HG03139 (cell line): ENCODE data around the gene C16orf54.
"Not testable (repeated sequence)": the region's sequence is repeated elsewhere in the genome, so short reads cannot be mapped to it uniquely, and the experiment has no call there.

ENCODE experiments used
- ATAC-seq: cut with Tn5 transposase; IDR thresholded peaks from one replicate; pipeline ENCODE4 v1.9.1; 2021; ENCODE audit not compliant: unreplicated experiment

Gene C16orf54, protein sequence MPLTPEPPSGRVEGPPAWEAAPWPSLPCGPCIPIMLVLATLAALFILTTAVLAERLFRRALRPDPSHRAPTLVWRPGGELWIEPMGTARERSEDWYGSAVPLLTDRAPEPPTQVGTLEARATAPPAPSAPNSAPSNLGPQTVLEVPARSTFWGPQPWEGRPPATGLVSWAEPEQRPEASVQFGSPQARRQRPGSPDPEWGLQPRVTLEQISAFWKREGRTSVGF

DNA sequence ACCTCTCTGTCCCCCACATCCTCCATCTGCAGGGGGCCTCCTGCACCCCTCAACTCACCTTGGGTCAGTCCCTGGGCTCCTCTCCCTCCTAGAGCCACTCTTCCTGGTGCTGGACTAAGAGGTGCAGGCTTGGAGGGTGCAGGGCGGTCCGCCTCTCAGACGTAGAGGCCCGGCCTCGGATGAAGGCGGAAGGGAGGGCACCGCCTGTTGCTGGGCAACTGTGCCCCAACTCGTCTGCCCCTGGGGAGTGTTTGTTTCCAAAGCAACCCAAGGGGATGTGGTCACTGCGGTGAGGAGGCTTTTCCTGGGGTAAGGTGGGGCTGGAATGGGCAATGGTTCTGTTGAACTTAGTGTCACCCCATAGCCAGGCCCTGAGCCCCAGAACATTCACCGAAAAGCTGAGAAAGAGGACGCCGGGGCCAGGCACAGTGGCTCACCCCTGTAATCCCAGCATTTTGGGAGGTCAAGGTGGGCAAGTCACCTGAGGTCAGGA, at the start of gene C16orf54:
Gene C16orf54, minus strand, starts transcription at position 138 of the 493 bp plus-strand sequence. CDS start 1,039 bp downstream, outside the sequence.
- ATAC-seq: peak; percentile 64

DNA sequence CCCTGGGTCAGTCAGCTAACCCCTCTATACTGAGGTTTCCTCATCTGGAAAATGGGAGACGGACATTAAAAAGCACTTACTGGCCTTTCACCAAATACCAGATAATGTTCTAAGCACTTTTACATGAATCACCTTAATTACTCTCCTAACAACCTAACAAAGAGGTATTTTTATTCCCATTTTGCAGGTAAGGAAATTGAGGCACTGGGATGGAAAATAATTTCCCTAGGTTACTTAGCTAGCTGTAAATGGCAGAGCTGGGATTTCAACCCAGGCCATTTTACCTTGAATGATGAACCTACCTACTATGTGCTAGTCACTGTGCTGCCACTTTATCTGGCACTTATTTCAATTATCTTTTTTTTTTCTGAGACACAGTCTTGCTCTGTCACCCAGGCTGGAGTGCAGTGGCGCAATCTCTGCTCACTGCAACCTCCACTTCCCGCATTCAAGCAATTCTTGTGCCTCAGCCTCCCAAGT, 48.5 kb upstream of the C16orf54 start:
- no peak for ATAC-seq

DNA sequence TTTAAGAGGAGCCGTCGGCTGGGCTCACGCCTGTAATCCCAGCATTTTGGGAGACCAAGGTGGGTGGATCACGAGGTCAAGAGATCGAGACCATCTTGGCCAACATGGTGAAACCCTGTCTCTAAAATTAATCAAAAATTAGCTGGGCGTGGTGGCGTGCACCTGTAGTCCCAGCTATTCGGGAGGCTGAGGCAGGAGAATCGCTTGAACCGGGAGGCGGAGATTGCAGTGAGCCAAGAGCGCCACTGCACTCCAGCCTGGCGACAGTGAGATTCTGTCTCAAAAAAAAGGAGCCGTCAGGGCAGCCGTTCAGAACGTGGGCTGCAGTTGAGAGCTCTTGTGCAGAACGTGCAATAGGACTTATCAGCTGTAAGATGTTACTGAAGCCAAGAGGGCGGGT, 47.4 kb upstream of the C16orf54 start:
- ATAC-seq: not testable (repeated sequence)

DNA sequence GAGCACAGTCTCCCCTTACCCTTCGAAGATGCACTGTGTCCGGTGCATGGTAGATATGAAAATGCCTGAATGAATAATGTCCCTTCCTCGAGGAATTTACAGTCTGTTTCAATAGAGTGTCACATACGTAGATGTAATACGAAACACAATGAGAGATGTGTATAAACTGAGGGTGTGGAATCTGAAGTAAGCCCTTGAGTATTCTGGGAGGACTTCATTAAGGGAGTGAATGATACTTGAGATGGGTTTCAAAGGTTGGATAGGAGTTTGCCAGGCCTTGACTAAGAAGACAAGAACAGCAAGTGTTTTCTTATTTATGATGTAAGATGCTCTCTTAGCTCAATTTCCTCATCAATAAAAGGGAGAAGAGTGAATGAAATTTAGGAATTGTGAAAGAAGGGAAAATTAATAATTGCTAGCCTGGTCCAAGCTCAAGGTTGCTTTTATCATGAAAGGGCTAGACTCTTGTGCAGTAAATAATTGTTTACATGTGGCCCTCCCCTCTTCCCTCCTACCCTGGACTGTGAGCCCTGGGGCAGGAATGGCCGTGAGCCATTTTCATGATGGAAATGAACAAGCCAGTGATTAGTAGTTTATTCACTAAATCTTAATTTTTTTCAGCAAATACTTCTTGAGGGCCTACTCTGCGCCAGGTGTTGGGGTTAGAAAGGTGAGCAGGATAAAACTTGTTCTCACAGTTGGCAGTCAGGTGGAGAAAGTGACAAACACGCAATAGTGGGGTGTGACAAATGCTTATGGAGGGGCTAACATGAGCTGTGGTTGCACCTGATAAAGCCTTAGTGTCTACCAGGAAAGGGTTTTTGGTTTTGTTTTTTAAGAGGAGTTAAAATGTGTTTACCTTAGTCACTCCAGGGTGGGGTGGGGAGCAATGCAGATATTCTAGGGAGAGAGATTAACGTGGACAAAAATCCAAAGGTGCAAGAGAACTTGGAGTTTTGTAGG, 46.3 kb upstream of the C16orf54 start:
- no peak for ATAC-seq

DNA sequence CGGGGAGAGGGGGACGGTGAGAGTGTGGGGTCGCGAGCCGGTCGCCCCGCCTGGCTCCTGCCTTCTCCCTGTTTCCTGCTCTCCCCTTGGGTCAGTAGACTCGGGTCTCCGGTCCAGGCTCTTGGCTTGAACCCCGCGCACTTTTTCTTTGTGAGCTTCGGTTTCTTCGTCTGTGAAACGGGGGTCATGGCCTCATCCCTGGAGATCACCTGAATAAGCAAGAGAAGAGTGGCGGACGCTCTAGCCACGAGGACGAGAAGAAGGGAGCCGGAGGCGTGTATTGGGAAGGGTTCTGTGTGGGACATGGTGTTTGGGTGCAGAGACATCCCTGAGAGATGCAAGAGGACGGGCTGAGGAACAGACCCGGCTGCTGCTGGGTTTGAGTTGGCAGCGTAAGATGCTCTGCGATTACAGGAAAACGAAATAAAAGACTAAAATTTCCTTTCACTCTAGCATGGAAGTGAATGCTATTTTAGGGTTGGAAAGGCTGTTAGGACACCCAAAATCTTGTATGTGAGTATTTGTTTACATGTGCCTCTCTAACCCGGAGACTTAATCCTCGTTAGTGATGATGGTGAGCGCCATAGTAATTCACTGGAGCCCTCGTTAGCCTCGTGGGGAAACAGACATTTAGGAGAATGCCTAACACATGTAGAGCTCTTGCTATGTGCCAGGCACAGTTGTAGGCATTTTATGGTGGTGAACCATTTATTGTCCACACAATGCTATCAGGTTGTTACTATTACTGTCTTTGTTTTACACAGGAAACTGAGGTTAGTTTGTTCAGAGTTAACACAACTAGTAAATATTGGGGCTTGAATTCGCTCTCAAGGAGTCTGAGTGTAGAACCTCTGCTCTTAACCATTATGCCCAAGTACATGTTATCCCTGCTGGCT, 45.4 kb upstream of the C16orf54 start:
- ATAC-seq: peak; percentile 15

DNA sequence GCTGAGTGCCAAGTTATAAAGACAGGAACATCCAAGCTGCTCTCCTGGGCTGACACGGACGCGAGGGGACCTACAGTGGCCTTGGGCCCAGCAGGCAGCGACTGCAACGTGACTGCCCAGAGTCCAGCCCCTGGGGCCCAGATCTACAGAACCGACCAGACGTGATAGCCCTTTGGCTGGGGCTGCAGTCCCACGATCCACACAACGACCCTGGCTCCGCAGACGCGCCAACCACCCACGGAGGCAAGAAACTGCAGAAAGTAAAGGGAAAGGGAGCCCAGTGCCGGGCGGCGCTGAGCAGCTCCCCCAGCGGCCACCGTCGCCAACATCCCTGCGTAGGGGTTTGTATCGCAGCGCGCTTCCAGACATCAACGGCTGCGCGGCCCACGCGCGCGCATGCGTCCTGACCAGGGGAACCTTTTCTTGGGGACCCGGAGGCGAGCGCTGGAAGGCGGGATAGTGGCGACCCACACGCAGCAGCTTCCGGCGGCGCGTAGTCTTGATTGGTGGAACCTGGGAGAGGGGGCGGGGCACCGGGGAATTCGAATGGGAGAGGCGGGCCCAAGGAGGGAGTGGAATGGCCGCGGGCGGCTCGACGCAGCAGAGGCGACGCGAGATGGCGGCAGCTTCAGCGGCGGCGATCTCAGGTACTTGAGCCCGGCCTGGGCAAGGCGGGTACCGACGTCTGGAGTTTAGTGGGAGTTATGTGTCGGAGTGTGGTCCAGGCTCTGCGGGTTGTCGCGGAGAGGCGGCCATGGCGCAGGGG, 44.6 kb upstream of the C16orf54 start, which contains the start of gene KIF22:
Gene KIF22, plus strand, starts transcription at position 569 of the 766 bp plus-strand sequence. Its CDS starts 9 bp downstream, at position 578.
- peak; percentile 90 for ATAC-seq

DNA sequence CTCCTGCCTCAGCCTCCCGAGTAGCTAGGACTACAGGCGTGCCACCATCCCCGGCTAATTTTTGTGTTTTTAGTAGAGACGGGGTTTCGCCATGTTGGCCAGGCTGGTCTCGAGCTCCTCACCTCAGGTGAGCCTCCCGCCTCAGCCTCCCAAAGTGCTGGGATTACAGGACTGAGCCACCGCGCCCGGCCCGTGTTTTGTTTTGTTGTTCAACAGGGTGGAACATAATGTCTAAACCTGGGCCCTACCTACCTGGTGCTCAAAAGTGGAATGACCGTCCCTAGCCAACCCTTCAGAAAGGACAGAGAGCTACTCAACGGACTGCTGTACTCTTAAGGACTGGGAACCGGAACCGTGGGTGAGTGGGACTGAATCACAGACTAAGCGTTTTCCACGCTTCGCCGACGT, 44.0 kb upstream of the C16orf54 start:
- ATAC-seq: no peak

DNA sequence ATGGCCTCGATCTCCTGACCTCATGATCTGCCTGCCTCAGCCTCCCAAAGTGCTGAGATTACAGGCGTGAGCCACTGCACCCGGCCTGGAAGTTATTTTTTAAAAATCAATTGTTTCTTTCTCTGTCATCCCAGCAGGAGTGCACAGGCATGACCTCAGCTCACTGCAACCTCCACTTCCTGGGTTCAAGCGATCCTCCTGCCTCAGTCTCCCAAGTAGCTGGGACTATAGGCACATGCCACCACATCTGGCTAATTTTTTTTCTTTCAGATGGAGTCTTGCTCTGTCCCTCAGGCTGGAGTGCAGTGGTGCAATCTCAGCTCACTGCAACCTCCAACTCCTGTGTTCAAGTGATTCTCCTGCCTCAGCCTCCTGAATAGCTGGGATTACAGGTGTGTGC, 41.4 kb upstream of the C16orf54 start:
- not testable (repeated sequence) for ATAC-seq

DNA sequence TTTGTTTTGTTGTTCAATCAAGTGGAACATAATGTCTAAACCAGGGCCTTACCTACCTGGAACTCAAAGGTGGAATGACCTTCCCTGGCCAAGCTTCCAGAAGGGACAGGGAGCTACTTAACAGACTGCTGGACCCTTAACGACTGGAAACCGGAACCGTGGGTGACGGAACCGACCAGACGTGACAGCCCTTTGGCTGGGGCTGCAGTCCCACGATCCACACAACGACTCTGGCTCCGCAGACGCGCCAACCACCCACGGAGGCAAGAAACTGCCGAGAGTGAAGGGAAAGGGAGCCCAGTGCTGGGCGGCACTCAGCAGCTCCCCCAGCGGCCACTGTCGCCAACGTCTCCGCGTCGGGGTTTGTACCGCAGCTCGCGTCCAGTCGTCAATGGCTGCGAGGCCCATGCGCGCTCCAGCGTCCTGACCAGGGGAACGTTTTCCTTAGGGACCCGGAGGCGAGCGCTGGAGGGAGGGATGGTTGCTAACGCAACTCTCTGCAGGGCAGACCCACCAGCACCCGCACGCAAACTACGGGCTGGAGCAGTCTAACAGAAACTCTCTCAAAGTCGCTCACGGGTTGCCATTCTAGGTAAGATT, 39.2 kb upstream of the C16orf54 start:
- no peak for ATAC-seq

DNA sequence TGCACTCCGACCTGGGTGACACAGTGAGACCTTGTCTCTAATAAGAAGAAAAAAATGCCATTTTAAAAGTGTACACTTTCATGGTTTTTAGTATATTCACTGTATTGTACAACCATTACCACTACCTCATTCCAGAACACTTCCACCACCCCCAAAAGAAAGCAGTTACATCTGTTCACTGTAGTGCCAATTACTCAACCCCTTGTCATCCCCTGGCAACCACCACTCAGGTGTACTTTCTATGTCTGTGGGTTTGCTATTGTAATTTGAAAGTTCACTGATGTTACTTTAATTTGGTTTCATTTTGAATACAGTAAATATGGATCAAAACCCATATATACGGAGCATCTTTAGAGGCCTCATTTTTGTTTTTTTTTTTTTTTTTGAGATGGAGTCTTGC, 38.4 kb upstream of the C16orf54 start:
- ATAC-seq: no peak

DNA sequence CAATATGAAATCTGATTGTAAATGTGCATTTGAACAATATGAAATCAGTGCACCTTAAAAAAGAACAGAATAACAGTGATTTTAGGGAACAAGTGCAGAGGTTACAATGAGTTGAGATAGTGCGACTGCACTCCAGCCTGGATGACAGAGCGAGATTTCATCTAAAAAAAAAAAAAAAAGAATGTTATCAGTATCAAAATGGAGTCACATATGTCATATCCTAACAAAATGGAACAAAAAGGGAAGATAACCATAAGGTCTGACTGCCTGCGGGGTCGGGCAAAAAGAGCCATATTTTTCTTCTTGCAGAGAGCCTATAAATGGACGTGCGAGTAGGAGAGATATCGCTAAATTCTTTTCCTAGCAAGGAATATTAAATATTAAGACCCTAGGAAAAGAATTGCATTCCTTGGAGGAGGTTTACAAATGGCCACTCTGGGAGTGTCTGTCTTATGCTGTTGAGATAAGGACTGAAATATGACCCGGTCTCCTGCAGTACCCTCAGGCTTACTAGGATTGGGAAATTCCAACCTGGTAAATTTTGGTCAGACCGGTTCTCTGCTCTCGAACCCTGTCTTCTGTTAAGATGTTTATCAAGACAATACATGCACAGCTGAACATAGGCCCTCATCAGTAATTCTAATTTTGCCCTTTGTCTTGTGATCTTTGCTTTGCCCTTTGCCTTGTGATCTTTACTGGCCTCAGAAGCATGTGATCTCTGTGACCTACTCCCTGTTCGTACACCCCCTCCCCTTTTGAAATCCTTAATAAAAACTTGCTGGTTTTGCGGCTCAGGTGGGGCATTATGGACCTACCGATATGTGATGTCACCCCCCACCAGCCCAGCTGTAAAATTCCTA, 37.5 kb upstream of the C16orf54 start:
- ATAC-seq: not testable (repeated sequence)

DNA sequence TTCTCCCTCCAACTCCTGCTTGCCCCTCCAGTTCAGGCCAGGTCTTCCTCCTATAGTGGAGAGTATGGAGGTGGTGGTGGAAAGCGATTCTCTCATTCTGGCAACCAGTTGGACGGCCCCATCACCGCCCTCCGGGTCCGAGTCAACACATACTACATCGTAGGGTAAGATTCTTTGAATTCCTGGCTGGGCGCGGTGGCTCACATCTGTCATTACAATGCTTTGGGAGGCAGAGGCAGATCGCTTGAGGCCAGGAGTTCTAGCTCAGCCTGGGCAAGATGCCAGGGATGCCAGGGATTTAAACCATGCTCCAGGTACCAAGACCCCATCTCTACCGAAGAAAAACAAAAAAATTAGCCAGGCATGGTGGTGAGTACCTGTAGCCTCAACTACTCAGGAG, 33.7 kb upstream of the C16orf54 start:
- no peak for ATAC-seq

DNA sequence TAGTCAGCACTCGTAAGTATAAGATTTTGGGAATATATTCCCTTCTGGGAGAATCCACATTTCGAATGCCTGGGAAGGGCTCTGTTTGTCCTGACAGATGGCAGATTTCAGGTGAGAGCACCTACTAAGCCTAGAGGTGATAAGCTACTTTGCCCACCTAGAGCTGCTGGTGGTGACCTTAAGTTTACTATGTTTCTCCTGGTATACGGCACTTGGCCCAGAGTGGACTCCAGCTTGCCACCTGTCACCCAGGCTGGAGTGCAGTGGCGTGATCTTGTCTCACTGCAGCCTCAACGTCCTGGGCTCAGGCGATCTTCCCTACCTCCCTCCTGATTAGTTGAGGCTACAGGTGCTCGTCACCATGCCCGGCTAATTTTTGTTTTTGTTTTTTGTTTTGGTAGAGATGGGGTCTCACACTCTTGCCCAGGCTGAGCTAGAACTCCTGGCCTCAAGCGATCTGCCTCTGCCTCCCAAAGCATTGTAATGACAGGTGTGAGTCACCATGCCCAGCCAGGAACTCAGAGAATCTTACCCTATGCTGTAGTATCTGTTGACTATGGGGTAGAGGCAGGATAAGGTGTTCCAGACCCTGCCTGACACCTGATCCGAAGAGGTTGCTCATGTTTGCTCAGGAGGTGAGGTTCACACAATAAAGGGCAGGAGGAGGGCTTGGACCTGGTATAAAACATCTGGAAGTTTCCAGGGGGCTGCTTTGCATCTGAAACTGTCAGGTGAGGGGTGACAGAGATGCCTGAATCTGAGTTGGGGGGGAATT, 32.0 kb upstream of the C16orf54 start, which contains the start of gene ZG16:
Gene ZG16, plus strand, starts transcription at position 681 of the 775 bp plus-strand sequence. CDS start 1,011 bp downstream, outside the sequence.
- ATAC-seq: no peak

DNA sequence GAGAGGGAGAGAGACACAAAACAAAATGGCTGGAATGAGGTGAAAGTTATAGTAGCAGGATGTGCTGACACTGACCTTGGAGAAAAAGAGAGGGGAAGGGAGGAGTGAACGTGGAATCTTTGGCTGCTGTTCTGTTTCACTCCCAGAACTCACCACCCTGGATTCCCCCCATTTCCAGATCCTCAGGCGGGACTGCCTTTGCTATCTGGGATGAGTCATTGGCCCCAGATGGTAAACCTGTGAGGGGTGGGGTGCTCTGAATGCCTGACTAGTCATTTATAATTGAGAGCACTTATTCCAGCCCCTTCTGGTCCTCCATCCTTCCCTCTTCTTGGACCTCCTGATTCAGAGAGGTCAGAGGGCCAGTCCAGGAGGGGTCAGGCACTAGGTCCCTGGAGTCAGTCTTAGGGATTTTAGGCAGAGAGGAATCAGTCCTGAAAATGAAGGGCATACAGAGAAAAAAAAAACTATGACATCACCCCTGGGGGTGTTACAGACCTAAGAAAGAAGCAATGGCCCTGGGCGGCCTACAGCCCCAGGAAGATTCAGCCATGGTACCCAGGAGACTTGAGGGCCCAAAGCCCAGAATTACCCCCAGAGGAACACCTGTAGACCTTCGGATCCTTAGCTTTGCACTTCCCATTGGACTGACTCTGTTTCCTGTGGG, 30.1 kb upstream of the C16orf54 start:
- no peak for ATAC-seq

DNA sequence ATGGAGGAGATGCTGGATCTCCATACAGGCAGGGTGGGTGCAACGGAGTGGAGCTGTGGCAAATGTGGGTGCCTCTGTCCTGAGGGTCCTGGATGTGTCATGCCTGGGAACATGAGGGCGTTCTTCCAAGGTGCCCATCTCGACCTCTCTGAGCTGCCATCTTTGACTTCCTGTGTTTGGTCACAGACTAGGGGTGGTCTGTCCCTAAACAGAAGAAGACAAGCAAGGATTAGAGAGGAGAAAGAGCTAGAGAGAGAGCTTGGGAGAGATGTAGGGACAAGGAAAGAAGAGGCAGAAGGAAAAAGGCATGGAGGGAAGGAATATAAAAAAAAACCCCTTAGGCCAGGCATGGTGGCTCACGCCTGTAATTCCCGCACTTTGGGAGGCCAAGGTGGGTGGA, 28.9 kb upstream of the C16orf54 start:
- ATAC-seq: no peak

DNA sequence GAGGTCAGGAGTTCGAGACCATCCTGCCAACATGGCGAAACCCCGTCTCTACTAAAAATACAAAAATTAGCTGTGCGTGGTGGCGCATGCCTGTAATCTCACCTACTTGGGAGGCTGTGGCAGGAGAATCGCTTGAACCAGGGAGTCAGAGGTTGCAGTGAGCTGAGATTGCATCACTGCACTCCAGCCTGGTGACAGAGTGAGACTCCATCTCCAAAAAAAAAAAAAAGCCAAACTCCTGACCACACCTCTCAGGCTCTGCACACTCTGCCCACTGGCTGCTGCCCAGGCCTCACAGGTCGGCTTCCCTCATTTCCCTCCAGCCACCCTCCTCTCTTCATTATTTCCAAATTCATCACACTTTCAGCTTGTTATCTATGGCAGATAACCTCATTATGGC, 26.5 kb upstream of the C16orf54 start:
- ATAC-seq: not testable (repeated sequence)
